B cell (primary cell): Measurements from ENCODE around the gene RBMS3.

Experiments used
- EZH2 ChIP-seq: IDR thresholded peaks from 2 replicates; pipeline ENCODE4 v1.6.1; 2012; ENCODE audit warnings: borderline replicate concordance, low read depth, mild to moderate bottlenecking, moderate library complexity, low read length; ENCODE audit not compliant: insufficient read depth, poor library complexity, severe bottlenecking
- TF ChIP-seq, protein P1 (sequence below): fragments of 200-600 bp; IDR thresholded peaks from one replicate; pipeline ENCODE4 v1.8.0; 2022; ENCODE audit warnings: antibody characterized with exemption, mild to moderate bottlenecking

DNA sequence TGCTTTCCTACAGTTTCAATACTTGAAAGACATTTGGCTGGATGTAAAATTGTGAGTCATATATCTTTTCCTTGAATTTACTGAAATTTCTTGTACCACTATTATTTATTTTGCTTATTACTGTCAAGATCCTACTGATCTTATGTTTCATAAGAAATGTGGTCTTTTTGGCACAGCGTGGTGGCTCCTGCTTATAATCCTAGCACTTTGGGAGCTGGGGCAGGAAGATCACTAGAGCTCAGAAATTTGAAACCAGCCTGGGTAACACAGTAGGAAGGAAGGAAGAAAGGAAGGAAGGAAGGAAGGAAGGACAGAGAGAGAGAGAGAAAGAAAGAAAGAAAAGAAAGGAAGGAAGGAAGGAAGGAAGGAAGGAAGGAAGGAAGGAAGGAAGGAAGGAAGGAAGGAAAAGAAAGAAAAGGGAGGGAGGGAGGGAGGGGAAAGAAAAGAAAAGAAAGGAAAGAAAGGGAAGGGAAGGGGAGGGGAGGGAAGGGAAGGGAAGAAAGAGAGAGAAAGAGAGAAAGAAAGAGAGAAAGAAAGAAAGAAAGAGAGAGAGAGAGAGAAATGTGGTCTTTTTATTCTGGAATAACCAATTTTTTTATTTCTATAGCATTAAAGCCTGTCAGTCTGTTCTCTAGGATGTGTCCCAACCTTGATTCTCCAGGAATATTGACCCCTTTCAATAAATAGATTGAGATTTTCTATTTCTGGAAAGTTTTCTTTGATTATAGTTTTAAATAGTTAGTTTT lies 753.5 kb downstream of the RBMS3 start:
- TF ChIP-seq, protein P1, sequence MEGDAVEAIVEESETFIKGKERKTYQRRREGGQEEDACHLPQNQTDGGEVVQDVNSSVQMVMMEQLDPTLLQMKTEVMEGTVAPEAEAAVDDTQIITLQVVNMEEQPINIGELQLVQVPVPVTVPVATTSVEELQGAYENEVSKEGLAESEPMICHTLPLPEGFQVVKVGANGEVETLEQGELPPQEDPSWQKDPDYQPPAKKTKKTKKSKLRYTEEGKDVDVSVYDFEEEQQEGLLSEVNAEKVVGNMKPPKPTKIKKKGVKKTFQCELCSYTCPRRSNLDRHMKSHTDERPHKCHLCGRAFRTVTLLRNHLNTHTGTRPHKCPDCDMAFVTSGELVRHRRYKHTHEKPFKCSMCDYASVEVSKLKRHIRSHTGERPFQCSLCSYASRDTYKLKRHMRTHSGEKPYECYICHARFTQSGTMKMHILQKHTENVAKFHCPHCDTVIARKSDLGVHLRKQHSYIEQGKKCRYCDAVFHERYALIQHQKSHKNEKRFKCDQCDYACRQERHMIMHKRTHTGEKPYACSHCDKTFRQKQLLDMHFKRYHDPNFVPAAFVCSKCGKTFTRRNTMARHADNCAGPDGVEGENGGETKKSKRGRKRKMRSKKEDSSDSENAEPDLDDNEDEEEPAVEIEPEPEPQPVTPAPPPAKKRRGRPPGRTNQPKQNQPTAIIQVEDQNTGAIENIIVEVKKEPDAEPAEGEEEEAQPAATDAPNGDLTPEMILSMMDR, result no peak
- no peak for TF ChIP-seq EZH2
